Testis (tissue), 2 donors: ENCODE data around the gene MRPS6.

Experiments used
- POLR2A ChIP-seq: fragments of 450-650 bp; IDR thresholded peaks from one replicate; pipeline ENCODE4 v1.6.1; 2017; ENCODE audit warnings: antibody characterized with exemption, mild to moderate bottlenecking, moderate library complexity
- TF ChIP-seq, protein P1 (sequence below), 3 experiments: fragments of 450-650 bp in 2 of 3; fragments of 200-600 bp in 1 of 3; sonication (generic) in 1 of 3; IDR thresholded peaks; one replicate each; pipeline ENCODE4 v1.5.1; 2016 to 2019; ENCODE audit warnings: antibody characterized with exemption in 3 of 3, mild to moderate bottlenecking in 2 of 3, moderate library complexity in 1 of 3

DNA sequence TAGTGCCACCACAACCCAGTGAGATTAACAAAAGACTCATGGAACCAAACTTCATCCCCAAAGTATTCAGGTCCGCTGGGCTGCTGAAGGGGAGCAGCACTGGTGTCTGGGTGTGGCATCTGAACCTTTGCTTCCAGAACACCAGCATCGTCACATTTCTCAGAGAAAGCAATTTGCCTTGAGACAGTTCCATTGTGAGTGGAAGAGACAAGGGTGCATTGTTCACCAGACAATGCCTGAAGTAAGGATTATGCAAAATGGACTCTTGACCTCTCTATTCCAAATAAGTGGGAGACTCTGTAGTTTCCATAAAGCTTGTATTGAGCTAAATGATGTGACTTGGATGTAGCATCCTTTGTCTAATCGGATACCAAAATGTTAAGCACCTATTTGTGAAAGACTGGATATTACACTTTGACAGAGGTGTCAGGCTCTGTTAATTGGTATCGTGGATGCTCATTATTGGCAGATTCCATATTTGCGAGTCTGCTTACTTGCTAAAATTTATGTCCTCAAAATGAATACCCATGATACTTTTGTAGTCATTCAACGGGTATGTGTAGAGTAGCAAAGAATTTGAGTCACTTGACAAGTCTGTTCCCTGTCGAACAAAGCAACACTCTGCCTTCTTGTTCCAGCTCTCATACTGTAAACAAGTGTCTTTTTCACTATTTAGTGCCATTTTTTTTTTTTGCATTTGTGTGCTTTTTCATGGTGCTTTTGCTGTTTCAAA lies 75.6 kb downstream of the MRPS6 start:
- TF ChIP-seq POLR2A: no peak
- TF ChIP-seq, protein P1, sequence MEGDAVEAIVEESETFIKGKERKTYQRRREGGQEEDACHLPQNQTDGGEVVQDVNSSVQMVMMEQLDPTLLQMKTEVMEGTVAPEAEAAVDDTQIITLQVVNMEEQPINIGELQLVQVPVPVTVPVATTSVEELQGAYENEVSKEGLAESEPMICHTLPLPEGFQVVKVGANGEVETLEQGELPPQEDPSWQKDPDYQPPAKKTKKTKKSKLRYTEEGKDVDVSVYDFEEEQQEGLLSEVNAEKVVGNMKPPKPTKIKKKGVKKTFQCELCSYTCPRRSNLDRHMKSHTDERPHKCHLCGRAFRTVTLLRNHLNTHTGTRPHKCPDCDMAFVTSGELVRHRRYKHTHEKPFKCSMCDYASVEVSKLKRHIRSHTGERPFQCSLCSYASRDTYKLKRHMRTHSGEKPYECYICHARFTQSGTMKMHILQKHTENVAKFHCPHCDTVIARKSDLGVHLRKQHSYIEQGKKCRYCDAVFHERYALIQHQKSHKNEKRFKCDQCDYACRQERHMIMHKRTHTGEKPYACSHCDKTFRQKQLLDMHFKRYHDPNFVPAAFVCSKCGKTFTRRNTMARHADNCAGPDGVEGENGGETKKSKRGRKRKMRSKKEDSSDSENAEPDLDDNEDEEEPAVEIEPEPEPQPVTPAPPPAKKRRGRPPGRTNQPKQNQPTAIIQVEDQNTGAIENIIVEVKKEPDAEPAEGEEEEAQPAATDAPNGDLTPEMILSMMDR (IDR thresholded peaks at IDR 0.05): no peak
